Endothelial cell (in vitro differentiated cells): ENCODE results near the gene NEURL3. TPM values are rescaled to one million over a fixed set of nuclear protein-coding genes. Genes with fewer than 3 reads are reported as not detected.
"Not testable (repeated sequence)": the region's sequence is repeated elsewhere in the genome, so short reads cannot be mapped to it uniquely, and the experiment has no call there.

Experiments used
- DNase-seq: peaks from one replicate; pipeline ENCODE4 v3.0.0; 2021; ENCODE audit warnings: low spot score
- H3K27ac Mint-ChIP-seq: one replicate; pipeline ENCODE4 v1.8.0; 2021; ENCODE audit warnings: mixed read lengths, inconsistent platforms; ENCODE audit not compliant: unreplicated experiment
- H3K27me3 Mint-ChIP-seq: one replicate; pipeline ENCODE4 v1.8.0; 2021; ENCODE audit warnings: mild to moderate bottlenecking, moderate library complexity, mixed read lengths, inconsistent platforms; ENCODE audit not compliant: unreplicated experiment
- H3K36me3 Mint-ChIP-seq: one replicate; pipeline ENCODE4 v1.8.0; 2021; ENCODE audit warnings: mild to moderate bottlenecking, low read depth, mixed read lengths, inconsistent platforms; ENCODE audit not compliant: unreplicated experiment
- H3K4me1 Mint-ChIP-seq: one replicate; pipeline ENCODE4 v1.8.0; 2021; ENCODE audit warnings: mild to moderate bottlenecking, mixed read lengths, inconsistent platforms; ENCODE audit not compliant: unreplicated experiment
- H3K4me3 Mint-ChIP-seq: one replicate; pipeline ENCODE4 v1.8.0; 2021; ENCODE audit warnings: mild to moderate bottlenecking, mixed read lengths, inconsistent platforms; ENCODE audit not compliant: unreplicated experiment
- H3K9me3 Mint-ChIP-seq: one replicate; pipeline ENCODE4 v1.8.0; 2021; ENCODE audit warnings: mixed read lengths, inconsistent platforms; ENCODE audit not compliant: unreplicated experiment
- CTCF ChIP-seq: fragments of 200-600 bp; sonication (generic); IDR thresholded peaks from one replicate; pipeline ENCODE4 v1.5.0; 2021; ENCODE audit warnings: antibody characterized with exemption; ENCODE audit not compliant: unreplicated experiment
- total RNA-seq: library from RNA; stranded (reverse); fragmentation: NEBNext Ultra II Directional; extraction: Animal tissue kit (Norgen Biotek cat#: 25700); gene quantifications from one replicate; pipeline ENCODE4 v1.2.1, GENCODE V29; 2021; ENCODE audit not compliant: unreplicated experiment

Gene NEURL3
- total RNA-seq, 1 donor from 2014 or later, result not detected

GRCh38 chr2:96499061-96499960, 5.8 kb downstream of the NEURL3 start:
- H3K27me3 Mint-ChIP-seq, result peaks cover 5% of the 10 kb centered on the region
- no peaks in the 10 kb centered on the region for H3K9me3 Mint-ChIP-seq
- H3K36me3 Mint-ChIP-seq, result no peaks in the 10 kb centered on the region
- no peak overlapping the region for H3K4me3 Mint-ChIP-seq
- DNase-seq, result no peak
- TF ChIP-seq CTCF, result no peak
- H3K27ac Mint-ChIP-seq, result no peak overlapping the region
- H3K4me1 Mint-ChIP-seq, result peaks cover 7% of the 10 kb centered on the region

GRCh38 chr2:96498611-96499010, 6.5 kb downstream of the NEURL3 start:
- H3K36me3 Mint-ChIP-seq, H3K27ac Mint-ChIP-seq, H3K4me3 Mint-ChIP-seq, H3K27me3 Mint-ChIP-seq, H3K4me1 Mint-ChIP-seq, DNase-seq, H3K9me3 Mint-ChIP-seq: not testable (repeated sequence)

GRCh38 chr2:96498021-96498431, 7.1 kb downstream of the NEURL3 start:
- Mint-ChIP-seq H3K36me3 (no peaks in the 10 kb centered on the region), H3K9me3 (no peaks in the 10 kb centered on the region), H3K27ac (no peak overlapping the region), H3K27me3 (peaks cover 5% of the 10 kb centered on the region), H3K4me1 (peaks cover 7% of the 10 kb centered on the region), H3K4me3 (no peak overlapping the region)
- no peak for DNase-seq
- no peak for TF ChIP-seq CTCF

- no peak overlapping the region for H3K27ac Mint-ChIP-seq
- no peak for DNase-seq
- TF ChIP-seq CTCF, result no peak
- H3K9me3 Mint-ChIP-seq, result no peaks in the 10 kb centered on the region
- no peaks in the 10 kb centered on the region for H3K36me3 Mint-ChIP-seq
- no peak overlapping the region for H3K4me3 Mint-ChIP-seq
- peaks cover 2% of the 10 kb centered on the region for H3K4me1 Mint-ChIP-seq
- peaks cover 2% of the 10 kb centered on the region for H3K27me3 Mint-ChIP-seq
These were observed 9.1 kb downstream of the NEURL3 start for GRCh38 chr2:96495982-96496629.

- Mint-ChIP-seq H3K9me3 (no peaks in the 10 kb centered on the region), H3K27ac (no peak overlapping the region), H3K4me1 (no peaks in the 10 kb centered on the region), H3K4me3 (no peak overlapping the region), H3K27me3 (no peaks in the 10 kb centered on the region), H3K36me3 (no peaks in the 10 kb centered on the region)
- no peak for DNase-seq
- no peak for TF ChIP-seq CTCF
These were observed 11.0 kb downstream of the NEURL3 start for GRCh38 chr2:96494188-96494587.
